T47D (cell line): Measurements from ENCODE around the gene PMEPA1.

ENCODE experiments used
- DNase-seq, 2 experiments: peaks; one replicate each; pipeline versions ENCODE4 v3.0.0 to v3.0.0-alpha.2; 2011 to 2012; ENCODE audit warnings: low read depth in 1 of 2, low spot score in 1 of 2
- JUND ChIP-seq: IDR thresholded peaks from 2 replicates; pipeline ENCODE4 v1.6.1; 2012; ENCODE audit warnings: low read depth
- in situ Hi-C: cut with HindIII; loops from 2 replicates; pipeline ENCODE4 v1.10.0; 2016; ENCODE audit warnings: low sequenced_read_pairs, low pct_unique_long_range_greater_than_20kb

Gene PMEPA1

DNA sequence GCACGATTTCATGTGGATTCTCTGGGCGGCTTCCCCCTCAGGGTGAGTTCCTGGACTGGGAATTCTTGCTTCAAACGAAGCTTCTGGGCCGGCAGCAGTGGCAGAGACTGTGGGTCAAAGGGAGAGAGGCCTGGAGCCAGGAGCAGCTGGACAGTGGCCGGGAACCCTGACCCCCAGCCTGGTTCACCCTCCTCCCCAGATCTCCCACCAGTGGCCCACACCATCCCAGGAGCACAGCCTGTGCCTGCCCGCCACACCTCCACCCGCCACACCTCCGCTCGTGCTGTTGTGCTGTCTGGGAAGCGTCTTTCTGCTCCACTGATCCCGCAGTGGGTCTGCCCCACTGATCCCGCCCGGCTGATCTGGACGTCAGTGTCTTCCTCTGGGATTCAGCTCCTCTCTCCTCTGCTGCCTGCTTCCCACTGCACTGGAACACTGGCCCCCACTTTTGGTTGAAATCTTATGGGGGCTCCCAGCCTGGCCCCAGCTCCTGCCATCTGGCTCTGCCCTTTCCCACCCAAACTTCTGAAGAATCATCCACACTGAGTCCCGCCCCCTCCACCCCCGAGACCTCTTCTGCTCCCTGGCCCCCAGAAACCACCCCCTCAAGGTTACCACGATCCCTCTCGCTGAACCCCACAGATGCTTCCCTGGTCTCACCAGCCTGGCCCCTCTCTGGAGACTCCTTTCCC lies 99.4 kb downstream of the PMEPA1 start:
- in situ Hi-C loops = no loop called here
- DNase-seq = no peak
- TF ChIP-seq JUND = no peak

DNA sequence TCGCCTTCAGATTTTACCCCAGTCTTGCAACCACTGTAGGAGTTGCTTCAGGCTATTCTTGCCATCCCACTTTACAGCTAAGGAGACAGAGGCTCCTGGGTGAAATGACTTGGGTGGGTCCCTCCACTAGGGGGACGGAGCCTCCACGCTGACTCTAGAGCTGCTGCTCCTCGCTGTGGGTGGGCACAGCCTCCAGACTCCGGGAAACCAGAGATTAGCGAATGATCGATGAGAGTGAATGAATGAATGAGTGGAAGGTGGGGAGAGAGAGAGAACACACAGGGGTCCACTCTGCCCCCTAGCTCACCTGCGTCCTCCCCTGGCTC lies 100.0 kb downstream of the PMEPA1 start:
- in situ Hi-C loops = no loop called here
- no peak for TF ChIP-seq JUND
- no peak for DNase-seq

DNA sequence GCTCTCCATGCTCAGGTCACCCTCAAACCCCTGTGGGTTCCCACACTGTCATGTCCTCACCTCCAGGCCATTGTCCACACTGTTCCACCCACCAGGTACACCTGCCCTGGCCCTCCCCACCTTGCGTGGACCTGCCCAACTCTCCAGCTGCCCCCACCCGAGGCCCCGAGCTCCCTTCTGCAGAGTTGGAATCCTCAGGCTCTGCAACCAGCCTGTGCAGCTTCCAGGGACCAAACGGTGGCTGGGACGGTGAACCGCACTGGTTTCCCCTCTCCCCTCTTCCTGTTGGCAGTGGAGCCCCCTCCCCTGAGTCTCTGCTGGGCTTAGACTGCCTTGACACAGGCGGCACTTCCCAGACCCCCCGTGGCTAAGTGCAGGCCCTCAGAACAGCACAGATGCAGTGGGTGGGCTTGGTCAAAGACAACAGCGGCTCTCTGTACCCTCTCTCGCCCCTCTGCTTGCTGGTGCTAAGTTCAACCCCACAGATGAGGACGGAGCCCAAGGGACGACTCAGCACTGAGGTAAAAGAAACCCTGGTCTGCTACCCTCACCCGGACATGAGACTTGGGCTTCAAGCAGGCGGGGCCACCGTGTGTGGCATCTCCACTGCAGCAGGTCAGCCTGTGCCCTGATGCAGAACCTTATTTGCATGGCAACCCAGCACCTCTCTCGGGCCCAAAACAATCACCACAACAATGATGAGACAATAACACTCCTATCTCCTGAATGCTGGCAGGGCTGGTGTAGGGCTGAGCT lies 100.6 kb downstream of the PMEPA1 start:
- no peak for TF ChIP-seq JUND
- DNase-seq = no peak
- in situ Hi-C loops = no loop called here

- DNase-seq = no peak
- in situ Hi-C loops = no loop called here
- TF ChIP-seq JUND = no peak
Observed at GRCh38 chr20:57608516-57608915, 101.3 kb downstream of the PMEPA1 start.

GRCh38 chr20:57605878-57606277 lies 103.9 kb downstream of the PMEPA1 start:
- in situ Hi-C loops = no loop called here
- no peak for DNase-seq
- TF ChIP-seq JUND = no peak

DNA sequence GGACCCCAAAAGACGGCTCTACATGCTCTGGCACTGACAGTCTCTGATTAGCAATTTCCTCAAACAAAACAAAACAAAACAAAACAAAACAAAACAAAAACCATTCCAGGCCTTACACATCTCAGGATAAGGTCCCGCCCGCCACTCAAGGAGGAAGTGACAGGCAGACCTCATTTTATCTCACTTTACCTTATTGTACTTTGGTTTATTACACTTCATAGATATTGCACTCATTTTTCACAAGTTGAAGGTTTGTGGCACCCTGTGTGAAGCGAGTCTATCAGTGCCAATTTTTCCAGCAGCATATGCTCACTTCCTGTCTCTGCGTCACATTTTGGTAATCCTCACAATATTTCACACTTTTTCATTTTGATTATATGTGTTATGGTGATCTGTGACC lies 104.8 kb downstream of the PMEPA1 start:
- in situ Hi-C loops = no loop called here
- no peak for TF ChIP-seq JUND
- no peak for DNase-seq

GRCh38 chr20:57603120-57603519 lies 106.7 kb downstream of the PMEPA1 start:
- no peak for TF ChIP-seq JUND
- no peak for DNase-seq
- in situ Hi-C loops = no loop called here

DNA sequence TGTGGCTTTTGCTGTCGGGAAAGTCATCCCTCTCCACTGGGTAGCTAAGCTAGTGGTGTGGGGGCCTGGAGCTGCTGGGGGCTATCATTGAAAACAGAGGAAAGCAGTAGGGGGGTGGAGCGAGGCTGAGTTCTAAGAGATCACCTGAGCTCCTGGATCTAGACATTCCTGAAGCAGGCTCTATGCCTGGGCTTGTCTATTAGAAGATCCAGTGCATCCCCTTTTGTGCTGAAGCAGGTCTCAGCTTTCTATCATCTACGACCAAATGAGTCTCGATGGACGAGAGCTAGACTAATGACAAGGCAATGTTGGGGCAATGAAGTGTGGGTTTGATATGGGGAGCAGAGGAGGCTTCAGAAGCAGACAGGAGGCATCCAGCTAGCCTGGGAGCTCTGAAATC lies 108.1 kb downstream of the PMEPA1 start:
- no peak for DNase-seq
- in situ Hi-C loops = no loop called here
- no peak for TF ChIP-seq JUND

DNA sequence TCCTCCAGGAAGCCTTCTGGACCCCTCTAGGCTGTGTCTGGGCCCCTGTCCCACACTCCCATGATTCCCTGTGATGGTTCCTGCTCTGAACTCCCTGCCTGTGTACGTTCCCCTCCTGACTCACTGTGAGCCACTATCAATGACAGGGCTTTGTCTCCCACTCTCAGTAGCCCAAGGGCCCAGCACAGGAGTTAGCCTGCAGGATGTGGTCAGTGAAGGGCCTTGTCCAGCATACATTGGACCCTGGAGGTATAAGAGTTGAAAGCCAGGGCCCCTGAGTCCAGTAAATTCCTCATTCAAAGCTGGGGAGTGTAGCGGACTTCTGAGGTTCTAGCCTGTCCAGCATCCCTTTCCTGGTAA lies 108.6 kb downstream of the PMEPA1 start:
- in situ Hi-C loops = no loop called here
- no peak for DNase-seq
- TF ChIP-seq JUND = no peak

DNA sequence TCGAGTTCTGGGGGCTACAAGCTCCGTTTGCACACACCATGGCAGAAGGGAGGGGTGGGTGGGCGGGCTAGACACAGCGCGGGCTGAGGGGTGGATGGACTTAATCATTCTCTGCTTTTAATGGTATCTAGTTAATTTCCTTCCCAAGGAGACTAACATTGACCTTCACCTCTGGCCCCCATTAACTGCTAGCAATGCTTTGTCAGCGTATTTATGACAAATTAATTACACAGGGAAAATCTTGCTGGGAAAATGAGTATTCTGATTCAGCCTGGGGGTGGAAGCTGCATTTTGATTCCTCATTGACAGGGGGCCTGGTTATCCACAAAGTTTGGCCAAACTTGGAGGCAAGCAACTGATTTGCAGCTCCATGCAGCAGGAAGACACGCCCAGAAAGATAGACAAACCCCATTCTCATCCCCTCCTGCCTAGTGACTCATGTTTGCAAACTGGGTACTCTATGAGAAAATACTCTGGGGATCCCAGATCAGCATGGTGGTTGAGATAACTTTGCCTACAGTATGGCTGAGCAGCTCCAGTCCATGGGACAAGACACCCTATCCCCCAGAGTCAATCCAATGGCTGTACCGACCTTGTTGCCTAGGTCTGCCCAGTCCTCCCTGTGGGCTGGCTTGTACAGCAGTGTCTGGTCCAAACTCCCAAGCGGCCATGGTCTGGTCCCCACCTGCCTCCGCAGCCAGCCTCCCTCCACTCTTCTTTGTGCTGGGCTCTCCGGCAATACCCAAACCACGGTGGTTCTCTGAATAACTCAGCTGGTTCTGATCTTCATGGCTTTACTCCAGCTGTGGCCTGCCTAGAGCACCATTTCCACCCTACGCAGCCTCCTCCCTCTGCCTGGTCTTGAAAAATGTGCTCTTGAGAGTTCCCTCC lies 109.2 kb downstream of the PMEPA1 start:
- no peak for TF ChIP-seq JUND
- in situ Hi-C loops = no loop called here
- no peak for DNase-seq

- in situ Hi-C loops = no loop called here
- DNase-seq = no peak
- no peak for TF ChIP-seq JUND
Observed at GRCh38 chr20:57598491-57598890, 111.3 kb downstream of the PMEPA1 start.
